ENCODE data around the gene PROM1.
A peak's percentile ranks its signal among the peaks of the same experiment; 100 is the strongest.

Gene PROM1

GRCh38 chr4:16027626-16028025 lies 56.2 kb downstream of the PROM1 start:
- TF ChIP-seq EZH2phosphoT487 (conservative IDR thresholded peaks at IDR 0.05; ENCODE audit: low read length): no peak
- TF ChIP-seq CTCF (IDR thresholded peaks at IDR 0.05; ENCODE audit: insufficient read depth, low read length, poor library complexity, severe bottlenecking): no peak
- H3K79me2 ChIP-seq (ENCODE audit: insufficient read depth, low read length): no peaks in the 10 kb centered on the region
- no peak overlapping the region for H3K9ac ChIP-seq (ENCODE audit: low read length)
- no peaks in the 10 kb centered on the region for H3K9me2 ChIP-seq (replicated peaks; ENCODE audit: insufficient read depth, low read length)
- H3F3A ChIP-seq (ENCODE audit: insufficient read depth): no peaks in the 10 kb centered on the region
- H3K9me3 ChIP-seq (ENCODE audit: insufficient read depth, low read length): no peaks in the 10 kb centered on the region
- H3K4me3 ChIP-seq (ENCODE audit: insufficient read depth, low read length, poor library complexity, severe bottlenecking): no peak overlapping the region
- H4K20me1 ChIP-seq (ENCODE audit: low read depth, low read length): no peaks in the 10 kb centered on the region
- H2AFZ ChIP-seq (ENCODE audit: low read depth, low read length, severe bottlenecking): no peak overlapping the region
- no peak overlapping the region for H3K27ac ChIP-seq (ENCODE audit: low read depth, low read length)
- no peaks in the 10 kb centered on the region for H3K36me3 ChIP-seq (ENCODE audit: low read length)
- no peak overlapping the region for H3K4me2 ChIP-seq (ENCODE audit: low read depth, low read length, poor library complexity, severe bottlenecking)
- H3K27me3 ChIP-seq (ENCODE audit: low read length): no peaks in the 10 kb centered on the region

GRCh38 chr4:16027114-16027513 lies 56.7 kb downstream of the PROM1 start:
- H3K4me3 ChIP-seq (ENCODE audit: insufficient read depth, low read length, poor library complexity, severe bottlenecking): no peak overlapping the region
- H3F3A ChIP-seq (ENCODE audit: insufficient read depth): no peaks in the 10 kb centered on the region
- H3K9me3 ChIP-seq (ENCODE audit: insufficient read depth, low read length): no peaks in the 10 kb centered on the region
- H2AFZ ChIP-seq (ENCODE audit: low read depth, low read length, severe bottlenecking): no peak overlapping the region
- TF ChIP-seq EZH2phosphoT487 (conservative IDR thresholded peaks at IDR 0.05; ENCODE audit: low read length) (no peak), CTCF (IDR thresholded peaks at IDR 0.05; ENCODE audit: insufficient read depth, low read length, poor library complexity, severe bottlenecking) (no peak)
- no peaks in the 10 kb centered on the region for H3K36me3 ChIP-seq (ENCODE audit: low read length)
- no peaks in the 10 kb centered on the region for H3K9me2 ChIP-seq (replicated peaks; ENCODE audit: insufficient read depth, low read length)
- H3K27ac ChIP-seq (ENCODE audit: low read depth, low read length): no peak overlapping the region
- no peaks in the 10 kb centered on the region for H3K79me2 ChIP-seq (ENCODE audit: insufficient read depth, low read length)
- H3K9ac ChIP-seq (ENCODE audit: low read length): no peak overlapping the region
- no peaks in the 10 kb centered on the region for H3K27me3 ChIP-seq (ENCODE audit: low read length)
- H3K4me2 ChIP-seq (ENCODE audit: low read depth, low read length, poor library complexity, severe bottlenecking): no peak overlapping the region
- H4K20me1 ChIP-seq (ENCODE audit: low read depth, low read length): no peaks in the 10 kb centered on the region

- Histone ChIP-seq H3K9me3 (ENCODE audit: insufficient read depth, low read length) (no peaks in the 10 kb centered on the region), H2AFZ (ENCODE audit: low read depth, low read length, severe bottlenecking) (no peak overlapping the region), H3K27ac (ENCODE audit: low read depth, low read length) (no peak overlapping the region), H3K36me3 (ENCODE audit: low read length) (no peaks in the 10 kb centered on the region), H3K79me2 (ENCODE audit: insufficient read depth, low read length) (no peaks in the 10 kb centered on the region), H3K4me3 (ENCODE audit: insufficient read depth, low read length, poor library complexity, severe bottlenecking) (no peak overlapping the region), H3K27me3 (ENCODE audit: low read length) (no peaks in the 10 kb centered on the region), H3F3A (ENCODE audit: insufficient read depth) (no peaks in the 10 kb centered on the region), H4K20me1 (ENCODE audit: low read depth, low read length) (no peaks in the 10 kb centered on the region), H3K4me2 (ENCODE audit: low read depth, low read length, poor library complexity, severe bottlenecking) (no peak overlapping the region), H3K9me2 (replicated peaks; ENCODE audit: insufficient read depth, low read length) (no peaks in the 10 kb centered on the region), H3K9ac (ENCODE audit: low read length) (no peak overlapping the region)
- TF ChIP-seq CTCF (IDR thresholded peaks at IDR 0.05; ENCODE audit: insufficient read depth, low read length, poor library complexity, severe bottlenecking): peak; percentile 63
- TF ChIP-seq EZH2phosphoT487 (conservative IDR thresholded peaks at IDR 0.05; ENCODE audit: low read length): no peak
These were observed 57.6 kb downstream of the PROM1 start for GRCh38 chr4:16026160-16026761.
